Heart left ventricle (tissue), 16 donors: ENCODE data around the gene ACSF3. TPM values are rescaled to one million over a fixed set of nuclear protein-coding genes. Genes with fewer than 3 reads are reported as not detected.

Experiments
- ATAC-seq, 4 donors: fragments of 200-7000 bp; cut with Tn5 transposase; one replicate each; pipeline ENCODE4 v1.9.1; 2020 to 2022; ENCODE audit warnings: moderate library complexity in 4 of 4, mild to moderate bottlenecking in 3 of 4, moderate number of reproducible peaks in 1 of 4
- DNase-seq, 5 donors: peaks; one replicate each; pipeline ENCODE4 v3.0.0-alpha.2; 2020
- H3K27ac ChIP-seq, 12 donors: fragments of 200-600 bp; sonication (generic) in 4 of 12; one replicate each; pipeline versions ENCODE4 v1.5.0 to v1.8.0; 2016 to 2022; ENCODE audit warnings: mild to moderate bottlenecking in 2 of 12
- H3K27me3 ChIP-seq, 9 donors: fragments of 200-600 bp; sonication (generic) in 2 of 9; one replicate each; pipeline versions ENCODE4 v1.5.1 to v1.8.0; 2016 to 2022; ENCODE audit warnings: mild to moderate bottlenecking in 3 of 9
- H3K36me3 ChIP-seq, 9 donors: fragments of 200-600 bp; sonication (generic) in 2 of 9; one replicate each; pipeline versions ENCODE4 v1.5.0 to v1.8.0; 2018 to 2022; ENCODE audit warnings: mild to moderate bottlenecking in 2 of 9
- H3K4me1 ChIP-seq, 12 donors: fragments of 200-600 bp; sonication (generic) in 4 of 12; one replicate each; pipeline versions ENCODE4 v1.5.0 to v1.8.0; 2016 to 2022; ENCODE audit warnings: mild to moderate bottlenecking in 3 of 12
- H3K4me3 ChIP-seq, 12 donors: fragments of 200-600 bp; sonication (generic) in 4 of 12; one replicate each; pipeline versions ENCODE4 v1.5.0 to v1.8.0; 2017 to 2022; ENCODE audit warnings: mild to moderate bottlenecking in 9 of 12, moderate library complexity in 4 of 12
- H3K9me3 ChIP-seq, 12 donors: fragments of 200-600 bp; sonication (generic) in 4 of 12; one replicate each; pipeline versions ENCODE4 v1.5.0 to v1.8.0; 2016 to 2022; ENCODE audit warnings: mild to moderate bottlenecking in 1 of 12
- POLR2A ChIP-seq, 2 donors: fragments of 450-650 bp; IDR thresholded peaks; one replicate each; pipeline ENCODE4 v1.6.1; 2017; ENCODE audit warnings: antibody characterized with exemption in 2 of 2, mild to moderate bottlenecking in 2 of 2, moderate library complexity in 2 of 2
- WGBS, 4 donors: extraction: QIAGEN DNeasy Blood & Tissue Kit in 2 of 4; methylation state at CpG; one replicate each; pipeline versions ENCODE4 v1.1.5 to v1.1.7; 2013 to 2018; 5-methylcytosine and 5-hydroxymethylcytosine counted together
- intact Hi-C, 10 donors: fragments of 100-400 bp; cut with DNase I; formaldehyde crosslinking; loops; one replicate each; pipeline versions ENCODE4 v1.11.1 to v1.14.2; 2022
- polyA plus RNA-seq, 2 donors: library from polyadenylated mRNA; stranded (reverse); fragments of 200-250 nt; gene quantifications; one replicate each; pipeline ENCODE4 v1.2.3, GENCODE V29; 2013
- total RNA-seq, 9 donors: library from RNA; depleted of rRNA in 2 of 9; stranded (reverse); fragments of >200 nt in 2 of 9; fragmentation: NEBNext Ultra II Directional in 3 of 9; extraction: Animal tissue kit (Norgen Biotek cat#: 25700) in 3 of 9; gene quantifications; one replicate each; pipeline versions ENCODE4 v1.1.0 to v1.2.4, GENCODE V29; 2016 to 2023
- TF ChIP-seq, protein P1 (sequence below), 12 donors: fragments of 200-600 bp; sonication (generic) in 4 of 12; IDR thresholded peaks; one replicate each; pipeline versions ENCODE4 v1.5.0 to v1.8.0; 2018 to 2022; ENCODE audit warnings: antibody characterized with exemption in 12 of 12, mild to moderate bottlenecking in 5 of 12
- donor health status: ischemic (EF 13 %, LVEDD 7.1; RV severe dilation, severe dysfunction).
- donor health status: healthy with polysubstance abuse.
- donor health status: DM: no; HTN: yes; CAD: no.
- donor health status: DM: no; HTN: no; CAD: no.
- donor health status: ischemic (EF 25% LVEDD 6.9; RV normal size, moderate dysfunction).
- donor health status: ischemic (EF 25% LVEDD 5.7; RV mildly dilated, moderate dysfunction).
- donor health status: healthy.
- donor health status: DM: yes; HTN: yes; CAD: no.
- donor health status: ischemic (EF 35%, LVEDD 5.7; RV mildly dilated, moderate dysfunction).
- donor health status: nonischemic (EF 11% LVEDD 7.7; RV severe dilation, severe dysfunction).
- donor health status: DM: yes; HTN: yes; CAD: no.
- donor health status: PGD.
- donor health status: ischemic (EF 29% LVEDD 5.4; RV normal size, mild dysfunction).
- donor health status: nonischemic (EF 23%, LVEDD 6.1; RV moderate dilation, normal function).

ACSF3 gene
- total and polyA plus RNA-seq, 11 donors, result 10.3 to 26.3 (median 19.3) TPM

DNA sequence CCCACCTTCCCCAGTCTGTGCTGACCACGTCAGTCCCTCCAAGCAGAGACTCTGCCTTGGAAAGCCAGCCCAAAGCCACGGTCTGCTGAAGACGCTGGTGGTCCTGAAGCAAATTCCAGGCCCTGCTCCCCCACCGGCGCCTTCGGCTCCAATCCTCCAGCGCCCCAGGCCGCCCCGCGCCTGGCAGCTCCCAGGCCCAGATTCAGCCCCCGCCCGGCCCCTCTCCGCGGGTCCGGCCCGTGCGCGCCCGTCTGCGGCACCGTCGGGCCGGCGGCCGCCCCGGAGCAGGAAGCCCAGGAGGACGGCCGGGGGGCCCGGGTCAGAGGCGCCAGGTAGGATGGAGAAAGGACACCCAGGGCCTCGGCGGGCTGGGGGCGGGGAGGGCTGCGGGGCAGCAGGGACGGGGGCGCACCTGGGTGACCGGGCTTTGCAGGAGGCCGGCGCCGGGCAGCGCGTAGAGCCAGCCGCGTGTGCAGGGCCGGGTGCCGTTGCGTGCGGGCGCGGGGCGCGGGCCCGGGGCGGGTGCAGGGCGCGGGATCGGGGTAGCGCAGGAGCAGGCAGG is 107.3 kb downstream of the ACSF3 start:
- H3K27ac ChIP-seq, result no peak overlapping the region
- WGBS, 4 donors, result 2 to 8% (median 3%) methylated on average over 3 to 58 of the region's 58 CpGs
- no peak for TF ChIP-seq POLR2A (IDR thresholded peaks at IDR 0.05)
- TF ChIP-seq, protein P1, sequence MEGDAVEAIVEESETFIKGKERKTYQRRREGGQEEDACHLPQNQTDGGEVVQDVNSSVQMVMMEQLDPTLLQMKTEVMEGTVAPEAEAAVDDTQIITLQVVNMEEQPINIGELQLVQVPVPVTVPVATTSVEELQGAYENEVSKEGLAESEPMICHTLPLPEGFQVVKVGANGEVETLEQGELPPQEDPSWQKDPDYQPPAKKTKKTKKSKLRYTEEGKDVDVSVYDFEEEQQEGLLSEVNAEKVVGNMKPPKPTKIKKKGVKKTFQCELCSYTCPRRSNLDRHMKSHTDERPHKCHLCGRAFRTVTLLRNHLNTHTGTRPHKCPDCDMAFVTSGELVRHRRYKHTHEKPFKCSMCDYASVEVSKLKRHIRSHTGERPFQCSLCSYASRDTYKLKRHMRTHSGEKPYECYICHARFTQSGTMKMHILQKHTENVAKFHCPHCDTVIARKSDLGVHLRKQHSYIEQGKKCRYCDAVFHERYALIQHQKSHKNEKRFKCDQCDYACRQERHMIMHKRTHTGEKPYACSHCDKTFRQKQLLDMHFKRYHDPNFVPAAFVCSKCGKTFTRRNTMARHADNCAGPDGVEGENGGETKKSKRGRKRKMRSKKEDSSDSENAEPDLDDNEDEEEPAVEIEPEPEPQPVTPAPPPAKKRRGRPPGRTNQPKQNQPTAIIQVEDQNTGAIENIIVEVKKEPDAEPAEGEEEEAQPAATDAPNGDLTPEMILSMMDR (IDR thresholded peaks at IDR 0.05), result no peak
- H3K9me3 ChIP-seq, result peaks cover 0 to 4% (median 0%) of the 10 kb centered on the region in 12 donors
- peak overlapping the region in 6 of 12 donors; percentile 12 to 50 (median 34) for H3K4me3 ChIP-seq
- ATAC-seq, result no peak
- no peaks in the 10 kb centered on the region for H3K36me3 ChIP-seq
- intact Hi-C loops, result no loop called here
- peaks cover 0 to 20% (median 0%) of the 10 kb centered on the region in 12 donors for H3K4me1 ChIP-seq
- H3K27me3 ChIP-seq, result peaks cover 25 to 78% (median 51%) of the 10 kb centered on the region in 9 donors
- DNase-seq, result peak in 1 of 5 donors; percentile 16

DNA sequence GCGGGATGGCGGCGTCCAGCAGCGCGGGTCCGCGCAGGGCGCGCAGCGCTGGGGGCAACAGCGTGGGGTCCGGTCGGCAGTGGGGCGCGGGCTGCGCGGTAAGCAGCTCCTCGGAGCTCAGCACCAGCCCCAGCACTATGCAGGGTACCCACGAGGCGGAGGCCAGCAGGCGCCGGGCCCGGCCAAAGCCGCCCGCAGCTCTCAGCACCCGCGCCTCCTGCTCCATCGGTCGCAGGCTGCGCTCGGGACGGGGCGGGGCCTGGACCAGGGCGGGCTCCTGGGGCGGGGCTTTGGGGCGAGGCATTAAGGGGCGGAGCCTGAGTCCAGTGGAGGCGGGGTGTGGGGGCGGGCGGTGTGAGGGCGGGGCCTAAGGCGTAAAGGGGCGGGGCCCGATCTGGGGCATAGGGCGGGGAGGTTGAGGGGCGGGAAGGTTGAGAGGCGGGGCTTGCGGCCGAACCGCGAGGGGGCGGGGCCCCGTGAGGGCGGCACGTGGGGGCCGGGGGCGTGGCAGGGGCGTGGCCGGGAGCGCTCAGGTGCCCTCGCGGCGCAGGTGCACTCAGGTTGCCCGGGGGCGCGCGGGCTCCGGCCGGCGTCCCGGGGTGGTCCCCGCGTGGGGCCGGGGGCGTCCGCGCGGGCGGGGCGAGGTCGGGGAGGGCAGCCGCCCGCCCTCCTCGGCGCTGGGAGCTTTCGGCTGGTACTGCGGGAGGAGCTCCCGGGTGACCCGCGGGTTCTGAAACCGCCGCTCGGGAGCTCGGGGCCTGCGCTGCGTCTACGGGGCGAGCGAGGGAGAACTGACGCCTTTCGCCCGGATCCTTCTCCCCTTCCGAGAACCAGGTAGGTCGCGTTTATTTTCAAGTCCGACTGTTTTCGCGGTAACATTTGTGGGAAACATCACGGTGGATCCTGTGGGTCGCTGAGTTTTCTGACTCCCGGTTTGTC is 108.1 kb downstream of the ACSF3 start:
- ATAC-seq, result peak; percentile 56 to 94 (median 90)
- 1 to 5% (median 3%) methylated on average over 10 to 111 of the region's 111 CpGs for WGBS, 4 donors
- Histone ChIP-seq H3K27me3 (peaks cover 25 to 86% (median 51%) of the 10 kb centered on the region in 9 donors), H3K4me1 (peaks cover 0 to 20% (median 0%) of the 10 kb centered on the region in 12 donors), H3K36me3 (no peaks in the 10 kb centered on the region), H3K27ac (no peak overlapping the region), H3K9me3 (peaks cover 0 to 4% (median 0%) of the 10 kb centered on the region in 12 donors), H3K4me3 (peak overlapping the region in 9 of 12 donors; percentile 12 to 50 (median 35))
- DNase-seq, result peak; percentile 42 to 86 (median 70)
- intact Hi-C loops, result no loop called here
- TF ChIP-seq, protein P1 (IDR thresholded peaks at IDR 0.05), result no peak
- no peak for TF ChIP-seq POLR2A (IDR thresholded peaks at IDR 0.05)

DNA sequence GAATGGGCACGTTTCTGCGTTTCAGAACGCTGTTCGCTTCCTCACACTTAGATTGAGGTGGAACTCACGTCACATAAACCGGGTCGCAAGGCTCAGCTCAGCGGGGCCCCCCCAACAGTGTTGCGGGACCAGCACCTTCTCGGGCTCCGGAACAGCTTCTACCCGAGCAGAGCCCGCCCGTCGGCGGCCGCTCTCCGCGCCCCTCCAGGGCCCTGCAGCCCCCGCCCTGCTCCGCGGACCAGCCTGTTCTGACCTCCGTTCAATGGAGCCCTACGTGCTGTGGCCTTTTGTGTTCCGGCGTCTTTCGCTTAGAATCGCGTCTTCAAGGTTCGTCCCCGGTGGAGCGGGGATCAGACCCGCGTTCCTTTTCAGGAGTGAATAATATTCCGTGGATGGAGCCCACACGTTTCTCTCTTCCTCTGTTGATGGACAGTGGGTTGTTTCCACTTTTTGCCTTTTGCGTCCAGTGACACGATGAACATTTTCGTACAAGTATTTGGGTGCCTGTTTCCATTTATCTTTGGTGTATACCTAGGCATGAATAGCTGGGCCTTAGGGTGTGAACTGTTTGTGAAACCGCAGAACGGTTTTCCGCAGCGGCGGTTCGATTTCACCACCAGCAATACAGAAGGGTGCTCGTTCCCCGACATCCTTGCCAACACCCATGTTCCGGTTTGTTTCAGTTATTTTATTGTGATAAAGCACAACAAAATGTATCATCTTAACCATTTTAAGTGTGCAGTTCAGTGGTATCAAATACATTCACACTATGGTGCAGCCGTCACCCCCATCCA is 109.0 kb downstream of the ACSF3 start:
- peaks cover 25 to 91% (median 51%) of the 10 kb centered on the region in 9 donors for H3K27me3 ChIP-seq
- peaks cover 0 to 20% (median 0%) of the 10 kb centered on the region in 12 donors for H3K4me1 ChIP-seq
- no peak overlapping the region for H3K27ac ChIP-seq
- H3K4me3 ChIP-seq, result peak overlapping the region in 2 of 12 donors; percentile 17 to 50
- no peak for ATAC-seq
- no peaks in the 10 kb centered on the region for H3K36me3 ChIP-seq
- TF ChIP-seq POLR2A (IDR thresholded peaks at IDR 0.05), result no peak
- TF ChIP-seq, protein P1 (IDR thresholded peaks at IDR 0.05), result no peak
- 44 to 52% (median 46%) methylated on average over 46 to 49 of the region's 49 CpGs for WGBS, 4 donors
- peaks cover 0 to 4% (median 0%) of the 10 kb centered on the region in 12 donors for H3K9me3 ChIP-seq
- intact Hi-C loops, result no loop called here
- peak in 2 of 5 donors; percentile 3 to 38 for DNase-seq

Other genes starting within 250 kb of the ACSF3 start
- gene GALNS, start 236.9 kb upstream of the ACSF3 start, total RNA-seq, result 10 to 100 TPM; 10.7 to 22.7 (median 13.3) TPM
- gene GALNS, start 236.9 kb upstream of the ACSF3 start, polyA plus RNA-seq, result 10 to 100 TPM; 14.1 to 16.4 TPM
- gene TRAPPC2L, start 236.7 kb upstream of the ACSF3 start, total RNA-seq, result 10 to 100 TPM; 20.3 to 65.7 (median 44.2) TPM
- 10 to 100 TPM; 30.3 to 51.3 TPM for gene TRAPPC2L, start 236.7 kb upstream of the ACSF3 start, polyA plus RNA-seq
- gene PABPN1L, start 227.2 kb upstream of the ACSF3 start, total RNA-seq, result not detected
- gene PABPN1L, start 227.2 kb upstream of the ACSF3 start, polyA plus RNA-seq, result not detected
- 10 to 100 TPM in 2 of 9 donors, 1 to 10 TPM in 7; 5.0 to 12.0 (median 5.8) TPM for gene CBFA2T3, start 116.6 kb upstream of the ACSF3 start, total RNA-seq
- 10 to 100 TPM in 1 of 2 donors, 1 to 10 TPM in 1; 5.5 to 11.1 TPM for gene CBFA2T3, start 116.6 kb upstream of the ACSF3 start, polyA plus RNA-seq
- under 1 TPM in 2 of 9 donors, not detected in 7; 0.16 to 0.32 TPM for gene CDH15, start 77.9 kb downstream of the ACSF3 start, total RNA-seq
- gene CDH15, start 77.9 kb downstream of the ACSF3 start, polyA plus RNA-seq, result under 1 TPM in 1 of 2 donors, not detected in 1; 0.18 TPM
- not detected for gene SLC22A31, start 106.7 kb downstream of the ACSF3 start, total RNA-seq
- gene SLC22A31, start 106.7 kb downstream of the ACSF3 start, polyA plus RNA-seq, result under 1 TPM in 1 of 2 donors, not detected in 1; 0.07 TPM
- 10 to 100 TPM in 4 of 9 donors, 1 to 10 TPM in 5; 6.9 to 14.6 (median 9.9) TPM for gene ZNF778, start 123.9 kb downstream of the ACSF3 start, total RNA-seq
- 1 to 10 TPM; 1.6 to 5.4 TPM for gene ZNF778, start 123.9 kb downstream of the ACSF3 start, polyA plus RNA-seq